KOPT-K1 (cell line): ENCODE data around the gene CUTA.

Experiments used
- H3K27ac ChIP-seq: fragments of 200-600 bp; sonication (generic); 2 replicates; pipeline ENCODE4 v1.5.1; 2016; ENCODE audit warnings: antibody characterized with exemption, mild to moderate bottlenecking, low read depth, low read length; ENCODE audit not compliant: poor library complexity, severe bottlenecking
- H3K36me3 ChIP-seq: fragments of 200-600 bp; sonication (generic); 2 replicates; pipeline ENCODE4 v1.5.1; 2017; ENCODE audit warnings: antibody characterized with exemption, mild to moderate bottlenecking, low read length, moderate library complexity; ENCODE audit not compliant: insufficient read depth
- H3K9me3 ChIP-seq: fragments of 200-600 bp; sonication (generic); 2 replicates; pipeline ENCODE4 v1.5.1; 2017; ENCODE audit warnings: antibody characterized with exemption, low read length, mild to moderate bottlenecking; ENCODE audit not compliant: insufficient read depth, poor library complexity, severe bottlenecking

The CUTA gene

DNA sequence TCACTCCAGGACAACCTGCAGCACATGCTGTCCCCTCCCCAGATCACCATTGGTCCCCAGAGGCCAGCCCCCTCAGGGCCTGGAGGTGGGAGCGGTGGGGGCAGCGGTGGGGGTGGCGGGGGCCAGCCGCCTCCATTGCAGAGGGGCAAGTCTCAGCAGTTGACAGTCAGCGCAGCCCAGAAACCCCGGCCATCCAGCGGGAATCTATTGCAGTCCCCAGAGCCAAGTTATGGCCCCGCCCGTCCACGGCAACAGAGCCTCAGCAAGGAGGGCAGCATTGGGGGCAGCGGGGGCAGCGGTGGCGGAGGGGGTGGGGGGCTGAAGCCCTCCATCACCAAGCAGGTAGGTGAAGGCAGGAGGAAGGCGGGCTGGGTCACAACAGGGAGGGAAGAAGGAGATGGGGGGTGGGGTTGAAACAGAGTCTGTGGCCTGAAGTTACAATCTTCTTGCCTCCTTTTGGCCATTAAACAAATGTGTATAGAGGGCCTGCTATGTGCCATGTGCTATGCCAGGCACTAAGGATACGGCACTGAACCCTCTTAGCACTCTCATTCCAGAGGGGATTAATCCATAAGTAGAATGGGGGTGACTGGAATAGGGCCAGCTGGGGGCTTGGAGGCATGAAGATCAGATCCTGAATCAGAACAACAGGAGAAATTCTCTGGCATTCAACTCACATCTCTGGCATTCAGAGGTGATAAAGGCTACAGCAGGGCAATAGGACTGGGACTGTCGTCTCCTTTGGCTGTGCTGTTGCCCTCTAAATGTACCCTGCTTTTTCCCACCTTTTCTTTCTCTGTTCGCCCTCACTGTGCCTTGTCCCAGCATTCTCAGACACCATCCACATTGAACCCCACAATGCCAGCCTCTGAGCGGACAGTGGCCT is 26.0 kb upstream of the CUTA start:
- no peaks in the 10 kb centered on the region for H3K9me3 ChIP-seq
- no peak overlapping the region for H3K27ac ChIP-seq
- H3K36me3 ChIP-seq, result peaks cover 100% of the 10 kb centered on the region

DNA sequence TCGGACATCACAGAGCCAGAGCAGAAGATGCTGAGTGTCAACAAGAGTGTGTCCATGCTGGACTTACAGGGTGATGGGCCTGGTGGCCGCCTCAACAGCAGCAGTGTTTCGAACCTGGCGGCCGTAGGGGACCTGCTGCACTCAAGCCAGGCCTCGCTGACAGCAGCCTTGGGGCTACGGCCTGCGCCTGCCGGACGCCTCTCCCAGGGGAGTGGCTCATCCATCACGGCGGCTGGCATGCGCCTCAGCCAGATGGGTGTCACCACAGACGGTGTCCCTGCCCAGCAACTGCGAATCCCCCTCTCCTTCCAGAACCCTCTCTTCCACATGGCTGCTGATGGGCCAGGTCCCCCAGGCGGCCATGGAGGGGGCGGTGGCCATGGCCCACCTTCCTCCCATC is 25.1 kb upstream of the CUTA start:
- no peak overlapping the region for H3K27ac ChIP-seq
- no peaks in the 10 kb centered on the region for H3K9me3 ChIP-seq
- peaks cover 100% of the 10 kb centered on the region for H3K36me3 ChIP-seq

DNA sequence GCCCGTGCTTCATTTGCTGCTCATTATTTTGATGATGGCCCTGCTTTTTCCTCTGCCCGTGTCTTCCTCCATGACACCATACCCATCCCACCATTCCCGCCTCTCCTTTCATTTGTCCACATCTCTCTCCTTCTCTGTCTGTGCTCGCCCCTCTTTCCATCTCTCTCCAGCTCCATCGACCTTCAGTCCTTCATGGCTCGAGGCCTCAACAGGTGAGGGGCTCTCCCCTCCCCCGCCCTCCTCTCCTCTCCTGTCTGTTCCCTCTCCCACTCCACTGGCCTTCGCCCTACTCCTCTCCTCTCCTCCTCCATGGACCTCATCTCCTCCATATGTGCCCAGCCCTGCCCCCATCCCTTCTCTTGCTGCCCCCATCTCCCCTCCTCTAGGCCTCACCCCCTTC is 24.4 kb upstream of the CUTA start:
- Histone ChIP-seq H3K36me3 (peaks cover 100% of the 10 kb centered on the region), H3K27ac (no peak overlapping the region), H3K9me3 (no peaks in the 10 kb centered on the region)

DNA sequence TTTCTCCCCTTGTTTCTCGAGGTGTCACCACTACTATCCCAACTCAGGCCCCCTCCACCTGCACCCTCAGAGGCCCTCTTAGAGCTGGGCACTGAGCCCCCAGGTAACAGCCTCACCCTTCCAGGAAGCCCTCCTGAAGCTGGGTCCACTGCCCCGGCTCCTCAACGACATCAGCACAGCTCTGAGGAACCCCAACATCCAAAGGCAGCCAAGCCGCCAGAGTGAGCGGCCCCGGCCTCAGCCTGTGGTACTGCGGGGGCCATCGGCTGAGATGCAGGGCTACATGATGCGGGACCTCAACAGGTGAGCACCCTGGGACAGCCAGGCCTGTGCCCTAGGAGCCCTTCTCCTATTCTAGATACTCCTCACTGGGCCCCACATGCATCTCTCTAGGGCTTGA is 23.6 kb upstream of the CUTA start:
- H3K36me3 ChIP-seq, result peaks cover 100% of the 10 kb centered on the region
- H3K27ac ChIP-seq, result no peak overlapping the region
- H3K9me3 ChIP-seq, result no peaks in the 10 kb centered on the region

DNA sequence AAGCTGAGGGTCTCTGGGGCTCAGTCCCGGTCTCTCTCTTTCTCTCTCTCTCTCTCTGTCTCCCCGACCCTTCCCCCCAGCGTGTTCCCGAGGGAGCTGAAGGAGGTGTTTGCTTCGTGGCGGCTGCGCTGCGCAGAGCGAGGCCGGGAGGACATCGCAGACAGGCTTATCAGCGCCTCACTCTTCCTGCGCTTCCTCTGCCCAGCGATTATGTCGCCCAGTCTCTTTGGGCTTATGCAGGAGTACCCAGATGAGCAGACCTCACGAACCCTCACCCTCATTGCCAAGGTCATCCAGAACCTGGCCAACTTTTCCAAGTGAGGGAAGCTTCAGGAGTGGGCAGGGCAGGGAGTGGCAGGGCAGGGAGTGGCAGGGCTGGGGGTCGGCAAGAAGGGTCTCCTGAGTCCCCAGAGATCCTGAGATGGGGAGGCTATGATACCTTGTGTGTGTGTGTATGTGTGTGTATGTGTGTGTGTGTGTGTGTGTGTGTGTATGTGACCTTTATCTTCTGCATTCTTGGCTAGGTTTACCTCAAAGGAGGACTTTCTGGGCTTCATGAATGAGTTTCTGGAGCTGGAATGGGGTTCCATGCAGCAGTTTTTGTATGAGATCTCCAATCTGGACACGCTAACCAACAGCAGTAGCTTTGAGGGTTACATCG is 22.9 kb upstream of the CUTA start:
- Histone ChIP-seq H3K9me3 (no peaks in the 10 kb centered on the region), H3K27ac (no peak overlapping the region), H3K36me3 (peaks cover 100% of the 10 kb centered on the region)

DNA sequence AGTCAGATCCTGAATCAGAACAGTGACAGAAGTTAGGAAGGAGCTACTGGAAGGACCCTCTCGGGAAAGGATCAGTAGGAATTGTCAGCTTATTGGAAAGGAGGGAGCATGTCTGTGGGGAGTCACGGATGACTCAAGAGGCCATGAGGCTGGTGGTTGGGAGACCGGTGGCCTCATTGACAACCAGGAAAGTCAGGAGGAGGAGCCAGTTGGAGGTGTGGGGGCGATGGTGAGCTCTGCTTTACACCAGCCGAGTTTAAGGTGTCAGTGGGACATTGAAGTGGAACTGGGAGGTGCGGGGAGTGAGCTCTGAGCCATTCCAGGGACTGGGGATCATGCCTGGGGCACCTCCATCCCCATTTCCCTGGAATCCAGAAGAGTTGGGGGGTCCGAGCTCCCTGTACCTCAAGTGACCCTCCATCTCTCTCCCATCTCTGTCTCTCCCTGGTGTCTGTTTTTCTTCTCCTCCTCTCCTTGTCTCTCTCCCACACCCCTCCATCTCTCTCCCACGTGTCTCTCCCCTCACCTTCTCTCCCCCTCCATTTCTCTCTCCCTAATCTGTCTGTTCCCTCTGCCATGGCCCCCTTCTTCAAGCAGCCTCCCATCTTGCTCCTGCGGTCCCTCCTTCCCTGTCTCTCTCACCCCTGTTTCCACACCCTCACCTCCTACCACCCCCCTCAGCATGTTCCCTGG is 22.2 kb upstream of the CUTA start:
- Histone ChIP-seq H3K9me3 (no peaks in the 10 kb centered on the region), H3K27ac (no peak overlapping the region), H3K36me3 (peaks cover 100% of the 10 kb centered on the region)

DNA sequence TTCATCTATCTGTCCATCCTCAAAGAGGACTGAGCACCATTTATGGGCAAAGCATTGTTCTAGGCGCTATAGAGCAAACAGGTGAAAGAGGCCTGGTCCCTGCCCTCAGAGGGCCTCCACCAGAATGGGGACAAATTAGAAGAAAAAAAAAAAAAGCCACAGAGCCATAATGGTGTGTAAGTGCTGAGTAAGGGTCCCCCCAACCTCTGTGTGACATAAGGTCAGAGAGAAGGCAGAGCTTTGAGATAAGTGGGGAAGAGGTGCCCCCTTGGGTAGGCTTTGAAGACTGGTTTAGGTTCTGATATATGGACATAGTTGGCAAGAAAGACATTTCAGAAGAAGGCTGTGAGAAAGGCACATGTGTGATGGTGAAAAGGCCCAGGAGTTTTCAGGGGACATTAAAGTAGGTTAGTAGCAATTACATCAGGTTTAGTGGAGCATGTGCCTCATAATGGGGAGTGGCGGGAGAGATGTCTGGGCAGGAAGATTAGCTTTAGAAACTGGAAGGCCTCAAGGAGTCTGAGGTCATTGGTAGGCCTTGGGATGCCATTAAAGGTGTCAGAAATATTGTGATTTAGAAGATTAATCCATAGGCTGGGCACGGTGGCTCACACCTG is 21.2 kb upstream of the CUTA start:
- H3K36me3 ChIP-seq, result peaks cover 95% of the 10 kb centered on the region
- H3K9me3 ChIP-seq, result no peaks in the 10 kb centered on the region
- no peak overlapping the region for H3K27ac ChIP-seq

DNA sequence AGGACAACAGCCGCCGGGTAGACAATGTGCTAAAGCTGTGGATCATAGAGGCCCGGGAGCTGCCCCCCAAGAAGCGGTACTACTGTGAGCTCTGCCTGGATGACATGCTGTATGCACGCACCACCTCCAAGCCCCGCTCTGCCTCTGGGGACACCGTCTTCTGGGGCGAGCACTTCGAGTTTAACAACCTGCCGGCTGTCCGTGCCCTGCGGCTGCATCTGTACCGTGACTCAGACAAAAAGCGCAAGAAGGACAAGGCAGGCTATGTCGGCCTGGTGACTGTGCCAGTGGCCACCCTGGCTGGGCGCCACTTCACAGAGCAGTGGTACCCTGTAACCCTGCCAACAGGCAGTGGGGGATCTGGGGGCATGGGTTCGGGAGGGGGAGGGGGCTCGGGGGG is 19.8 kb upstream of the CUTA start:
- H3K9me3 ChIP-seq, result no peaks in the 10 kb centered on the region
- peaks cover 84% of the 10 kb centered on the region for H3K36me3 ChIP-seq
- H3K27ac ChIP-seq, result no peak overlapping the region

DNA sequence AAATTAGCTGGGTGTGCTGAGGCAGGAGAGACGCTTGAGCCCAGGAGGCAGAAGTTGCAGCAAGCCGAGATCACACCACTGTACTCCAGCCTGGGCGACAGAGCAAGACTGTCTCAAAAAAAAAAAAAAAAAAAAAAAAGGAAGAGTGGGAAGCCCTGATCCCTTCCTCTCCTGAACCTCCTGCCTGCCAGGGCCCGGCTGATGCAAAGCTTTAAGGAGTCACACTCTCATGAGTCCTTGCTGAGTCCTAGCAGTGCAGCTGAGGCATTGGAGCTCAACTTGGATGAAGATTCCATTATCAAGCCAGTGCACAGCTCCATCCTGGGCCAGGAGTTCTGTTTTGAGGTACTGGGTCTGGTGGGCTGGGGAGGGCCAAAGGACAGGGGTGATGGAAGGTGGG is 17.1 kb upstream of the CUTA start:
- Histone ChIP-seq H3K27ac (no peak overlapping the region), H3K36me3 (peaks cover 57% of the 10 kb centered on the region), H3K9me3 (no peaks in the 10 kb centered on the region)

DNA sequence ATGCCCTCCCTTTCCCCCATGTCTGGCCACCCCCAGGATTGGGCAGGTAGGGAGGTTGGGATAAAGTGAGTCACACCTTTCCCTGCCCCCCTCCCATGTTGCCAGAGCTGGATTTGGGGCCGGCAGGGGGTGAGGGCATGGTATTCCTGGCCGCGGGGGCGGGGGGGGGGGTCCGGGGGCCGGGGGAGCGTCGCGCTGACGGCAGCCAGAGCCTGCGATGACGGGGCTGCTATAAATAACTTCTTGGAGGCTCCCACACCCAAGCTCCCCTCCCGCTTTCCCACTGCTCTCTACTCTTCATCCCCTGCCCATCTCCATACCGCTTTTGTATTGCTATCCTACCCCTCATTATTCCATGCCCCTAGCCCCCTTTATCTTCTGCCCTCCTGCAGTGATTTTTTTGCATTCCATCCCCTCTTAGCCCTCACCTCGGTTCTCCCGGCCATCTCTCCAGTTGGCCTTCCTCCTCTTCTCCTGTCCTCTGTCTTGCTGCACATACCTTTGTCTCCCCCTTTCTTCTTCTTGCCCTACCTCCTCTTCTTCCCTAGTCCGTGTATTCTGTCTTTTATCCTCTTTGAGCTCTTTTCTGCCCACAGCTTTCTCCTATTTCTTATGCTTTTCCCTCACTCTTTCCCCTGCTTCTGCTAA is 15.8 kb upstream of the CUTA start:
- Histone ChIP-seq H3K27ac (peak overlapping the region; percentile 83), H3K9me3 (no peaks in the 10 kb centered on the region), H3K36me3 (peaks cover 44% of the 10 kb centered on the region)

DNA sequence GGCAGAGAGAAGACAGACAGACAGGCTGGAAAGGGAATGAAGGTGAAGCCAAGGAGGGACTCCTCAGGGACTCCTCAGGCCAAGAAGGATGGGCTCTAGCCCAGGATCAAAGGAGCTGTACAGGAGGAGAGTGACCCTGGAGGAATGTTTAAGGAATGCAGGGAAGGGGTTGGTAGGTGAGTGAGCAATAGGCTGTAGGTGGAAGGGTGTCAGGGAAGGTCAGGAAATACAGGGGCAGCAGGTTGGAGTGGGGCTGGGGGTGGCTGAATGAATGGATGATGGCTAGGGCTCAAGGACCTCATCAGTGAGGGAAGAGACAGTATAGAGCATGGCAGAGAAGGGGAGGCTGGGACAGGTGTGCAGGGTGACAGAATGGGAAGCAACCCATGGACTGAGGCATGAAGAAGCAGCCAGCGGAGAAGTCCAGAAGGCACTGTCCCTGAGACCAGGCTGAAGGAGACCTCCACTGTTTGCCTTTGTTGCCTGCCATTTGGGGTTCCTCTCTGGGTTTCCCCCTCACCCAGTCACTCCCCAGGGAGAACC is 15.2 kb upstream of the CUTA start:
- Histone ChIP-seq H3K36me3 (peaks cover 38% of the 10 kb centered on the region), H3K9me3 (no peaks in the 10 kb centered on the region), H3K27ac (peak overlapping the region; percentile 83)

DNA sequence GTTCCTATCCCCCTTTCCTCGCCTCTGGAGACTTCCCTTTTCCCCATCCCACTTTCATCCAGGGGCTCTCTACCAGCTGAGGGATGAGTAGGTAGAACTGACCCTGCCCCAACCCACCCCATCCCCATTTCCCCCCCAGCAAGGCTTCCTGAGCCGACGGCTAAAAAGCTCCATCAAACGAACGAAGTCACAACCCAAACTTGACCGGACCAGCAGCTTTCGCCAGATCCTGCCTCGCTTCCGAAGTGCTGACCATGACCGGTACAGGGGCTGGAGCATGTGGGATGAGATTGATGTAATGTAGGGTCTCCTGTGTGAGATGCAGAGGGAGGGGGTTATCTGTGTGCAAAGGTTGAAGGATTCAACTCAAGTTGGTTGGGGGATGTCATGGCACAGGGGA is 14.6 kb upstream of the CUTA start:
- peaks cover 33% of the 10 kb centered on the region for H3K36me3 ChIP-seq
- peak overlapping the region; percentile 83 for H3K27ac ChIP-seq
- no peaks in the 10 kb centered on the region for H3K9me3 ChIP-seq

DNA sequence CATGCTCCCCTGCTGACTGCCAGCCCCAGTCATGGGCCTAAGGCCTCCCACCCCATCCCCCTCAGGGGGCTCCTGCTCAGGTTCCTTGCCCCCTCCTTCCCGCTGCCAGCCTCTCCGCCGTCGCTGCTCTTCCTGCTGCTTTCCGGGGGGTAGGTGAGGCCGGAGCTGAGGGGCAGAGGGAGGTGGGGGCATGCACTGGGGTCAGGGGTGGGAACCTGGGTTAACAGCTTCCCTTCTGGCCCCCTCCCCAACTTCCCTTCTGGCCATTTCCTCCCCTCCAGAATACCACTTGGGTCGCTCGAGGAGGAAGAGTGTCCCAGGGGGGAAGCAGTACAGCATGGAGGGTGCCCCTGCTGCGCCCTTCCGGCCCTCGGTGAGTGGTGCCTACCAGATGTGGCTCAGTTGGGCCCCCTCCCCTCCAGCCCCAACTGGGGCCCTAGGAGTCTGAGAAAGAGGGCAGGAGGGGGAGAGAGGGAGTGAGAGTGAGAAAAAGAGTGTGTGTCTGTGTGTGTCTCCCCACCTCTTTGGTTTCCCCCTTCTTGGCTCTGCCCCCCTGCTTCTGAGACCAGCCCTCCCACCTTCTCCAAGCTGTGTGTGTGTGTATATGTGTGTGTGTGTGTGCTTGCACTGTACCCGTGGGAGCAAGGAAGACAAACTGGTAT is 14.1 kb upstream of the CUTA start:
- H3K36me3 ChIP-seq, result peaks cover 27% of the 10 kb centered on the region
- no peaks in the 10 kb centered on the region for H3K9me3 ChIP-seq
- H3K27ac ChIP-seq, result peak overlapping the region; percentile 83
